Amygdala (tissue), 56 donors: ENCODE data around the gene ZNRF3.

Experiments used
- DNase-seq, 56 donors: peaks; one replicate each; lab custom pipeline; 2025; lab: John Stamatoyannopoulos, UW

ZNRF3 gene

DNA sequence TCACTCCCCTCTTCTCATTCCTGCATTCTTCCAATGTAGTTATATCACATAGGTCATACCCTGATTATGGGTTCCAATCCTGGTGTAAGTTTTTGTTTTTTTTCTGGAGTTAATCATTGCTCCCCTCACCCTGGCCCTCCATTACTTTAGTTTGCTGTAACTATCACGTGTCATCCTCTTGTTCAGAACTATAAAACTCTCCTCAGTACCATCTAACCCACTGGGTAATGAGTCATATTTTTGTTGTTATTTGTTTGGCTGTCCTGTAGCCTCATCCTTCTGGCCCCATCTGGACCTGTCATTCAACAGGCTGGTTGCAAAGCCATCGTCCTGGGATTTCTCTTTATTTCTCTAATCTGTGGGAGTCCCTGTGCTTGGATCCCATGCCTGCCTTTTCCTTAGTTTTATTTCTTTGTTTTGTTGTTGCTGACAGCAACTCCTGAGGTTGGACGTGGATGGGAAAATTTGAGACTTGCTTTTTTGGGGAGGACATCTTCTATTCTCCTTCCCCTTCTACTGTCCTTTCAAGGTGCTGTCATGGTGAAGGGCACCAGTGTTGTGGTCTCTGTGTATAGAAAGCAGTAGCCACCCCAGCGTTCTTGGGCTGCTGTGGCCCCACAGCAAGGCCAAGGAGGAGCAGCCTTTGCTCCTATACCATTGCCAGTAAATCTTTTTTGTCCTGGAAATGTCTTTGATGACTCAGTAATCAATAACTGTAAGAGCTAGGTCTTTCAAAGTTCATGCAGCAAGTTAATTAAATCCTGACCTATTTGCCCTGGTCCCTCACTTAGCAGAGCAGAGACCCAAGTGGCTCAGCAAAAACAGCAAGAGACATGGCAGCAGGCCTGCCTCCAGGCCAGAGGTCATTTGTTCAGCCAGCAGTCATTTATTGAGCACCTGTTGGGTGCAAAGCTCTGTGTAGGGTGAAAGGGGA, 95.8 kb downstream of the ZNRF3 start:
- no peak for DNase-seq

DNA sequence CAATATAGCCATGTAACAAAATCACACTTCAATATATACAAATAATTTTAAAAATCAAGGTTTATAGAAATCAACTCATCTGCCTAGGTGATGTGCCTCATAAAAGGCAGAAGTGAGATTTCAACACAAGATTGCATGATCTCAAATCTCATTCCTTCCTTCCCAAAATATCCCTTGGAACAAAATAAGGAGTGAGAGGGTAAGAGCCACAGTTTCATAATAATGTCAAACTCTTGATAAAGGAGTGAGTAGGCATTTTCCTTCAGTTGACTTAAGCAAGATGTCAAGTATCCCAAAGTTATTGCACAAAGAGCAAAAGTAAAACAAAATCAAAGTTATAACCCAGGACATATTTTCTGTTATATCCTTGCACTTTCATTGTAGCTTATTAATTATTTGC, 97.0 kb downstream of the ZNRF3 start:
- DNase-seq = no peak

DNA sequence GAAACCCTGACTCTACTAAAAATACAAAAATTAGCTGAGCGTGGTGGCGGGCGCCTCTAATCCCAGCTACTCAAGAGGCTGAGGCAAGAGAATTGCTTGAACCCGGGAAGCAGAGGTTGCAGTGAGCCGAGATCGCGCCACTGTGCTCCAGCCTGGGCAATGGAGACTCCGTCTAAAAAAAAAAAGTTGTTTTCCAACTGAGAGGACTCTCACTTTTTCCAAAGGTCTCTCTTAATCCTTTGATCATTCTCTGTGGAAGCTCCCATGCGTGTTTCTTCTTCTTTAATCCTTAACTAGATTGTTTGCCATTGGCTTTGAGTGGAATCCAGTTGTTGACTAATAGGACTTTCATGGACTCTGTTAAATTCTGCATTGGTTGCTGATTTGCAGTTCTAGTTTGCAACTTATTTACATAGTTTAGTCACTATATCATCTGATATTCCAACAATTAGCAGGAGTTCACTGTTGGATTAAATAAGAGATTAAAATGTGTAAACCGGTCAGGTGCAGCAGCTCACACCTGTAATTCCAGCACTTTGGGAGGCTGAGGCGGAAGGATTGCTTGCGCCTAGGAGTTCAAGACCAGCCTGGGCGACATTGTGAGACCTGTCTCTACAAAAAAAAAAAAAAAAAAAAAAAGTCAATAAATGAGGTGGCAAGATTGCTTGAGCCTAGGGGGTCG, 98.6 kb downstream of the ZNRF3 start:
- no peak for DNase-seq

DNA sequence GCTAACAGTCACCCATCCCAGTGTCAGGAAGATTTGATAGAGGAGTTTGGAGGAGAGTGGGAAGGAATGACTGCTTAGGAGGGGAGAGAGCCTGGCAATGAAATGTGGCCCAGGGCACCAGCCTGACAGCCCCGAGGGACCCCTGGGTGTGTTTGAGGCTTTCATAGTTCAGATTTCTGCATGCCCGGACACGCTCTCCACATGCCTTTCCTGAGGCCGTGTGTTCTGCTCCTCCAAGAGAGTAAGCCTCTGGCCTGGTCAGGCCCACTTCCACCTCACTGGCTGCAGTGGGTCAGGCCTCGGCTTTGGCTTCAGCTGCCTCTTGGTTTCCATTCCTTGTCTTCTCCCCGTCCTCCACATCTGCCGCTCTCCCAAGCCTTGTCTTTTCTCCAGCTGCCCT, 99.8 kb downstream of the ZNRF3 start:
- no peak for DNase-seq

DNA sequence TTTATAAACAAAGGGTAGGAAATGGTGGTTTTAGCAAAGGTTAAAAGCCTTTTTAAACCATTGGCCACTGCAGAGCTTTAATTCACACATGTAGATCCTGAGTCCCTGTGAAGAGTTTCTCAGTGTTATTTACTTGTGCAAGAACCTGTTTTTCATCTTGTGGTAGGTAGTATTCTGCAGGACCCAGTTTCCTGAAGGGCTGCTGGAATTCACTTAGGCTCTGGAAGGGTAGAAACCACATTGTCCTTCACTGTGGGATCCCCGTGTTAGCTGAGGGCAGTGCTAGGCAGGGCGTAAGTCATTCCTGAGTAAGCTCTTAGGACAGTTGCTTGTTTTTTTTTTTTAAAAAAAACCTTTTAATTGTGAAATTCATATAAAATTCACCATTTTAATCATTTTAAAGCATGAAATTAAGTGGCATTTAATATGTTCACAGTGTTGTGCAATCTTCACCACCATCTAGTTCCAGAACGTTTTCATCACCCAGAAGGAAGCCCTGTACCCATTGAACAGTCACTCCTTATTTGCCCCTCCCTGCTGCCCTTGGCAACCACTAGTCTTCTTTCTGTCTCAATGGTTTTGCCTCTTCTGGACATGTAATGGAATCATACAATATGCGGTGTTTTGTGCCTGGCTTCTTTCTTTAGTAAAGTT, 100.5 kb downstream of the ZNRF3 start:
- no peak for DNase-seq

DNA sequence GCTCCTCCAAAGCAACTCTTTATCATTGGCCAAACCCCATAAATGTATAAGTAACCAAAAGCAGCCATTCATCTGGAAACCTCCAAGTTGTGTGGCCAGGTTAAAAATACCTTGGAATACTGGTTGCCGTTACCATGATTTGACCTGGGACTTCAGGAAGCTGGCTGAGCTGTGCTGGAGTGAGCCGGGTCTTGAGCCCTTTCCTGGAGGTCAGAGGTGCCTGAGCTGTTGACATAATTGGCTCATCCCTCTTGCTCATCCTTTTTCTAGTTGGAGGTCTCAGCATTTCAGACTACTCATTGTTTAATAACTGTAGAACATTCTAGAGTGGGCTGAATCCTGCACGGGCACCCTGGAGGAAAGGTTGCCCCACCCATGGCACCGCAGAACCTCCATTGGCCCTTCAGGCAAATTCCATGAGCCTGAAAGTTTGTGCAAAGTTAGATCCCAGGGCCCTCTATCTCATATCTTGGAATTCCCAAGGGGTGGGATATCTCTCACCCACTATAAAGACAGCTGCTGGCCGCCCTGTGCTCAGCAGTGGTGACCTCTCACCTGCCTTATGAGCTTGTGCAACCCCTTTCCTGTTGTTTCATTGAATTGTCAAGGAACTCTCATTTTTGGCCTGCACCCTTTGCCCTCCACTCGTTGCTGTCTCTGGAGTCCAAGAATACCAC, 101.2 kb downstream of the ZNRF3 start:
- DNase-seq = no peak

DNA sequence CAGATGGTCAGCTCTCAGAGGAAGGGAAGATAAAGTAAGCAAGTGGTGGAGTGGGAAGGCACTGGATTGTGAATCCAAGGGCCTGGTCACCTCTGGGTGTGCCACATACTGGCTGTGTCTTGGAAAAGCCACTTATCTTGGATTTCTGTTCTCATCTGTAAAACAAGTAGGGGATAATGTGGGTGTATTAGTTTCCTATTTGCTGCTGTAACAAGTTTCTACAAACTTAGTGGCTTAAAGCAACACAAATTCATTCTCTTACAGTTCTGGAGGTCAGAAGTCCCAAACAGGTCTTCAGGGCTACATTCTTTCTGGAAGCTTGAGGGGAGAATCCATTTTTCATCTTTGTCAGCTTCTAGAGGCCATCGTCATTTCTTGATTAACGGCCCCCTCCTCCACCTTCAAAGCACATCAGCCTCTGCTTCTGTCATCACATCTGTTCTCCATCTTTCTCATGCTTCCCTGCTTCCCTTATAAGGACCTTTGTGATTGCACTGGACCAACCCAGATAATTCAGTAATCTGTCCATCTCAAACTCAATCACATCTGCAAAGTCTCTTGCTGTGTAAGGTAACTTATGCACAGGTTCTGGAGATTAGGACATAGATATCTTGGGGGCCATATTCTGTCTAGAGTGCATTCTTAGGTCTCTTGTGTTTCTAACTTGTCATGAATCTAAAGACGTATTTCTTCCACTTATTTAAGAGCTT, 102.4 kb downstream of the ZNRF3 start:
- no peak for DNase-seq

DNA sequence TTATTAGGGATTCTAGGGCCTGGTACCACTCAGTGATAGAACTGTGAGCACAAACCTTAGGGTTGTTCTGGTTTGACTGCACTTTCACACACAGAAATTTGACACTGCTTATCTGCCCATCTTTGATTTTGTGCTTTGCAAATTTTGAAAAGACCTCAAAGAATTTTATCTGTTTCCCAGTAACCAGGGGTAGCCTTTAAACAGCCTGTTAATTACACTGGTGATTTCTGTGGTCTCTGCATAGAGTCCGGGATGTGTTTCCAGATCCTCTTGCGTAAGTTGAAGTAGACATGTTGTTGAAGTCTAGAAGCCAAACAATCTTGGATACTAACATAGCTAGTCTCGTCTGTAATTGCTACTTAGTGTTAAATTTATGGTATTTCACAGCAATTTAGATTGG, 103.0 kb downstream of the ZNRF3 start:
- DNase-seq = no peak

DNA sequence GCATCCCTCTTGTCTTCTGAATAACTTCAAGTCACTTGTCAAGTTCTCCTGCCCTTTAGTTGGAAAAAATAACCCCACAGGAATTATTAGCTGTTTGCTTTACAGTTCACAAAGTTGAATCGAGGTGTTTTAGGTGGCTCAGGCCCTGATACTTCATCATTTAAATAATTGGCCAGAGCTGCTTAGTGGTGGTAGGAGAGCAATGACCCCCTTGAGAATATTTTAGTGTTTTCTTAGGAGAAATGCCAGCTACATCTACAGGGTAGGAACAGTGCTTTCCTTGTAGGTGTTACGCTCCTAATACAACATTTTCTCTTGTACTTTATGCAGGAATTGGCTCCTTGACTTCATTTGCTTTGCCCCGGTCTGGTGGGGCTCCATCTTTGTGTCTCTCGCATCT, 105.1 kb downstream of the ZNRF3 start:
- DNase-seq = no peak

DNA sequence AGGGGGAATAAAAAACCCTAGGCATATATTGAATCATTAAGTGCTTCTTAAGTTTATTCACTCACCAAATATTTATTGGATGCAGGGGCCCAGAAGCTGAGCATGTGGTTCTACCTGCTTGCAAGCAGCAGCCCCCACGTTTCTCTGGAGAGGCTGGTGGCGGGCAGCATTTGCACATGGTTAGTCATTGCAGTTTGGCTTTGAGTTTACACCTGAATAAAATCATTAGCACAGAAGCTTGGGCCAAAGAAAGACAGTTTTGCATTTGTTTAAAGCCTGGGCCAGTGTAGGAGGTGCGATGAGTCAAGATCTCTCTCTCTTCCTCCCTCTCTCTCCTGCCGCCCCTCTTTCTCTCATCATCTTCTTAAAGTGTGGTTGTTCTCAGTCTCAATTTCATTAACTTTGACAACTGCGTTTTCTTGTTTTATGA, 105.7 kb downstream of the ZNRF3 start:
- DNase-seq = peak in 16 of 56 donors; percentile 3 to 49 (median 21)

DNA sequence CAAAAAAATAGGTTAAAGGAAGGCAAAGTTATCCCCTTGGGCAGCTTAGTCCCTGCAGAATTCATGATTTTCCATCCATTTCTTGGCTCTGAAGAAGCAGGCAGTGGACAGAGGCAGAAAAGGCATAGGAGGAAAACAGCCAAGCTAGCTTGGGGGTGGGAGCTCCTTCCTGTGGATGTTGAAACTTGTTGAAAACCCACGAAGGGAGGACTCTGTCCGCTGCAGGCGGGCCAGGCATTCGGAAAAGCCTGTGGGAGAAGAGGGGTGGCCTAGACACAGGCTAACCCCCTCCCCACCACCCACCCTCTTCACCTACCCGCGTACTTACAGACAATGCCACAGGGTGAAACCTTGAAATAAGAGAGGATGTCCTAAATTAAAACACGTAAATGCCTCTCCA, 106.1 kb downstream of the ZNRF3 start:
- no peak for DNase-seq

DNA sequence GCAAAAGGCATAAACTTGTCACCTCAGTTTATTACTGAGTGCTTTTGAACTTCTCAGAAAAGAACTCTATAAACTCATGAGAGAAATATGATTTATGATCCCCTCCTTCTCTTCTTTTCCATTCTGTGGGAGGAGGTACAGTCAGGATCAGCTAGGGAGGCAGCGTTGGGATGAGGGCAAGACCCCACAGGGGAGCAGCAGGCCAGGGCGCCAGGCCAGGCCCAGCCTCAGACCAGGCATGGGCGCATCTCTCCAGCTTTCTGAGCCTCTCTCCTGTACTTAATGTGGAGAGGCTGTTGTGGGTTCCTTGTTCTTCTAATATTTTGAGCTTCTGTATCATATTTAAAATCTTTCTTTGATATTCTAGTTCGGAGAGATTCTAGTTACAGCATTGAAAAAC, 106.5 kb downstream of the ZNRF3 start:
- DNase-seq = no peak

DNA sequence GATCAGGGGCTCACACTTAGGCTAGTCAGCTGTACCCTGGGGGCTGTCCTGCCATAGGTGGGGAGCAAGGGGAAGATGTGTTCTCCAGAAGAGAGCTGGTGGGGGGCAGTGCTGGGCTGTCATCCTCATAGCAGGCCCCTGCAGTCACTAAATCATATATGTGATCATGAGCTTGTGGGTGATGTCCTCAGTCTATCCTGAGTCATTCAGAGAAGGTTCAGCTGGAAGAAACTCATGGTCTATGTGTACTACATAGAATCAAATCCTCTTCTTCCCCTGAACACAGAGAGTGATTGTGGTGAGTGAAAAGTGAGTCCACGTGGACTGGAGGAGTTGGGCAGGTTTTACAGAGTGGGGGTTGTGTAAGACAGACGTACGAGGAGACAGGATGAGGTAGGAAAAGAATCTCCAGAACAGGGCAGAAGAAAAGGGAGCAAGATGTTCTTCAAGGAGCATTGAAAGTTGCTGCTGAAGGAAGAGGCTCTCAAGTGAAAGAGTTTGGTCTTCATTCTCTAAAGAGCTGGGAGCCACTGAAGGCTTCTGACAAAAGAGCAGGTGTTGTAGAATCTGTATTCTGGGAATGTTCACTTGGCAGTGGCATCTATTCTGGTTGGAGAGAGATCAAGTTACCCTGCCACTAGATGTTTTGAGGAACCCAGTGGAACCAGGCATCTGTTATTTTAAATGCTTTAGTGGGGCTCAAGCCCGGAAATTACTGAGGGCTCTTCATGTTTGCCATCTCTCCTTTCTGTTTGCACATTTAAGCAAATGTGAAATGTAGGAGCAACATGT, 109.4 kb downstream of the ZNRF3 start:
- no peak for DNase-seq

DNA sequence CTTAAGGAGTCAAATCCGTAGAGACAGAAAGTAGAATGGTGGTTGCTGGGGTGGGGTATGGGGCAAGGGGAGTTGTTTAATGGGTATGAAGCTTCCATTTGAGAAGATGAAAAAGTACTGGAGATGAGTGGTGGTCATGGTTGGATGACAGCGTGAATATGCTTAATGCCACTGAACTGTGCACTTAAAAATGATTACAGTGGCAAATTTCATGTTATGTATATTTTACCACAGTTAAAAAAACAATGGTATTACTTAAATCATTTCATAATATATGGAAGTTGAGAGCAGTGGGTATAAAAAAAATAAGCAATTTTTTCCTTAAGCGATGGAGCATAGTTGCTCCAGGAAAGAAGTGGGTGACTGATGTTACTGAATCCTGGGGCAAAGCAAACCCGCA, 111.2 kb downstream of the ZNRF3 start:
- DNase-seq = no peak

DNA sequence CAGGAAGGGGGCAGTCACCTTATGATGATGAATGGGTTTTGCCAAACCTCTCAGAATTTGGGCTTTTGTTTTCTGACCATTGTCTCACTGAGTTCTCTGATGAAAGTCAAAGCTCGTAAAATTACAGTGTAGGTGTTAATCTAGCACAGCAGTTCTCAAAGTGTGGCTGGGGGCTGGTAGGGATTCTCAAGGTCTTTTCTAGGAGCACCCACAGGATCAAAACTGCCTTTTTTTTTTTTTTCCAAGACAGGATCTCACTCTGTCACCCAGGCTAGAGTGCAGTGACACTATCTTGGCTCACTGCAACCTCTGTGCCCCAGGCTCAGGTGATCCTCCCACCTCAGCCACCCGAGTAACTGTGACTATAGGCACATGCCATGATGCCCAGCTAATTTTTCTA, 112.2 kb downstream of the ZNRF3 start:
- no peak for DNase-seq

DNA sequence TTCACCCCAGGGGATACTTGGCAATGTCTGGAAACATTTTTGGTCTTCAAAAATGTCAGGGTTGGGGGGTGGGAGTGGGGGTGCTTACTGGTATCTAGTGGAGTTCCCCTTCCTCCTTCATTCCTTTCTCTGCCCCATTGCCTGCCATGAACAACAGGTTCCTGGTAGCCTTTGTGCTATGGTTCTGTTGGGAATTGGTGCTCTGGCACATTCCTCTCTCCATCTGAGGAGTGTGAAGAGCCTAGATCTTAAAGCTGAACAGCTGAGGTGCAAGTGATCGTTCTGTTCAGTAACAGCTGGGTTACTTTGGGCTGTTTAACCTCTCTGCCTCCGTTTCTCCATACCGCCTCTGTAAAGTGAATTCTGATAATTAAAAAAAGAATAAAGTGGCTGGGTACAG, 114.0 kb downstream of the ZNRF3 start:
- no peak for DNase-seq

DNA sequence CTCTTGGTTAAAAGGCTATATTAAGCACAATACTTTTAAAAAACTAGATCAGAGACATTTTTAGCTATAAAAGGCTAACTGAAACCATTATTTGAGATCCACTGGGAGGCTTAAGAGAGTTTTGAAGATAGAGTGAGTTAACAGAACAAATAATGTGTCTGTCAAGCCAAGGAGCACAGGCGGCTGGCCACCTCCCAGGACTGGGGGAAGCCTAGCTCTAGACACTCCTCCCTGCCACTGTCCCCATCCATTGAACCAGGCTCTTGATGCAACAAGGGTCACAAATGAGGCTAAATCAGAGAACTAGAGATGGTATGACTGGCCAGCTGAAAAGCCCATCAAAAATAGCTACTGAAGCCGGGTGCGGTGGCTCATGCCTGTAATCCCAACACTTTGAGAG, 115.3 kb downstream of the ZNRF3 start:
- peak in 5 of 56 donors; percentile 6 to 38 (median 15) for DNase-seq

DNA sequence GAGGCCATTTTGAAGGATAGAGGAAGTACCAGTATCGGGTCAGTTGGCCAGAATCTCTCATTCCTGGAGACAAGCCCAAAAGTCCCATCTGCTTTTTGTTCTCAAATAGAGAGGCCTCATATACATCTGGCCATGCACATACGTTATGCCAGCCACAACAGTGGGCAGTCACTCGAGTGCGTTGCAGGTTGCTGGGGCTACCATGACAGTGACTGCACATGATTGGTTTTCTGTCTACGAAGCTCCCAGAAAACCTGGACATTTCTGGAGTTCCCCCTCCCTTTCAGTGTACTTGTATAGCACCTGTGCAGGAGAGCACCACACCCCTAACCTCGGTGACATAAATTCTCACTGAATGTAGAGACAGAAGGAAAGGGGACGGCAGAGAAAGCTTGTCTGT, 116.1 kb downstream of the ZNRF3 start:
- DNase-seq = no peak

DNA sequence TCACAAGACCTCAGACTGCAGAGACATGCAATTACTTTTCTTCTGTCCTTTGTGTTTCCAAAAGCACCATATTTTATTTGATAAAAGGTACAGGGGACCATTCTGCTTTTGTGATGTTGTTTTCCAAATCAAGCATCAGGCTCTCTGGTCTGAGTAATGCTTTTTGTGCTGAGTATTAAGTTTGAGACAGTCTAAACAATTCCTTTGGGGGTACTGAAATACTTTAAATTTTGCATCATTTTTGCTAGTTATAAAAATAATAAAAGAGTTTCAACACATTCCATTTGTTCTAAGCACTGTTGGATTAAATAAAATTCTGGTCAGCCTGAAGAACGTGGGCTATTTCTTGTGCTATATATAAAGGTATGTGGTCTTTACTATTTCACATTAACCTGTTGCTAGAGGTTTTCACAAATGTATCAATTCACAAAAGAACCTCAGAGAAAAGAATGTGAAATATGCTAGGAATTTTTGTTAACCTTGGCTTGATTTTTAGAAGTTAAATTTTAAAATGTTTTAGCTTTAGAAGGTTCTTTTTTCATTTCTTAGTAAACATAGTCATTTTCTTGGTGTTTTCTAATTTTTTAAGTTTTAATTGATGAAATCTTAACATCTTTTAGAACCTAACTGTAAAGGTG, 116.7 kb downstream of the ZNRF3 start:
- no peak for DNase-seq
